ENCODE data around the gene CARD10. TPM values are rescaled to one million over a fixed set of nuclear protein-coding genes. Genes with fewer than 3 reads are reported as not detected.

CARD10 gene
- total RNA-seq, 1 donor from 2014 or later: 5.7 TPM

DNA sequence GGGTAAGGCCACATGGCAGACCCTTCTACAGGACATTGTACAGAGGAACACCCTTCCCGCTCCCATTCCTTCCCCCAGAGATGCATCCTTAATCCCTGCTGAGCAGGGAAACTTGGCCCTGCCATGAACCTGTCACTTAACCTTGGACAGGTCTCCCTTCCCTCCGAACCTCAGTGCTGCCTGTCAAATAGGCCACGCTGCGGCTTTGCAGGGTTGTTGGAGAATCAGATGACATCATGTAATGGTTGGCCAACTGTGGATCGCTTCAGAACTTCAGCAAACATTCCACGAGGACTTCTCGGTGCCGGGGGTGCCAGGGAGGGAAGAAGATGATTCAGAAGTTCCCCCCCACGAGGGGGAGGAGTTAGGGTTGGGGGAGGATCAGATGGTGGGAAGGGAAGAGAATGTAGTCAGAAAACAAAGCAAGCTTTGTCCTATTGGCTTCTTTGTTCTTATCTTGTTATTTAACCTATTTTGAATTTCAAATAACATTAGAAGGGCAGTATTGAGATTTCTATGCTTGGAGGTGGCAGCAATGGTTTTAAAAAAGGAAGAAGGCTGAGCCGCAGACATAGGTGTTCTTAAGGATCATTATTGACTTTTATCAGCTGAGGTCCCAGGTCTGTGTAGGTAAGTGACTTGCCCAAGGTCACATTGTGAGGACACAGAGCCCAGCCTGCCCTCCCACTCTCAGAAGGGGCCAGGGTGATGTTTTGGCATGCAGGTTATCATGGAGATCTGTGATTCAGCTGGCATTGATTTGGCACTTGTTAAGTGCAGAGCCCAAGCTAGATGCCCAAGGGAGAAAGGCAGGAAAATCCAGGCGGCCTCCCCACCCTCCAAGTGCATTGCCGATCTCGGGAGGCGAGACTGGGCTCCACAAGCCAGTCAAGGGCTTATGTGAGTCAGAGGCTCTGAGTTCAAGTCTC, 44.2 kb upstream of the CARD10 start:
- Histone ChIP-seq H3K9ac (ENCODE audit: low read depth in 1 of 3, low read length in 3 of 3) (no peak overlapping the region), H3K4me1 (ENCODE audit: control insufficient read depth in 3 of 3, insufficient read depth in 3 of 3, low read length in 3 of 3) (peaks cover 51 to 63% (median 57%) of the 10 kb centered on the region in 3 donors)

DNA sequence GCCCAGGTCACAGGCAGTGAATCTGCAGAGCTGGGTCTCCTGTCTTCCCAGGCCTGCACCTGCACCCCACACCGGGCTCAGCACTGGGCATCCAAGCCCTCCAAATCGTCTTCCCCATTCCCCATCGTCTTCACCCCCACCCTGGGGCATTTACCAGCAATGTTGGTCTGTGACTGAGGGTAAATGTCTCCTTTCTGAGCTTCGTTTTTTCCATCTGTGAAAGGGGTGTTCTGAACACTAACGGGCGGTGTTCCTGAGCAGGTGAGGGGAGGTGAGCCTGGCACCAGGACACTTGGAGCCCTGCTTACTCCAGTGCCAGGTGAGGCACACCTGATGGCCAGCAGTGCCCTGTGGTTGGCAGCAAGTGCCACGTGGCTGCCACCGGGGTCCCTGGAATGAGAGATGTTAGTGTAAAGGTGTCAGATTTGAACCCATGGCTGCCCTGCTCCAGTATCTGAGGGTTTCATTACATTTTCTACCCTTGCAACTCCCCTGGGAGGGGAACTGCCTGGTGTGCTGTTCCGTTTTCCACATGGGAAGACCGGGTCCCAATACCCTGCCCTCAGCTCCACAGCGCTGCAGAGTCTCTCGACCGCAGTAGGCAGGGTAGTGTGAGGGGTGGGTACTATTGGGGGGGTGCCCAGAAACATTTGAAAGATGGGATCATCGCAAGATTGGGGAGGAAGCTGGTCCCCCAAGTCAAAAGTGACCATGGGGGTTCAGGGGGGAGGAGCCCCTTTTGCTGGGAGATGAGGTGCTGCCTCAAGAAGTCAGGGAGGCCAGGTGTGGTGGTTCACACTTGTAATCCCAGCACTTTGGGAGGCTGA, 43.0 kb upstream of the CARD10 start:
- Histone ChIP-seq H3K36me3 (ENCODE audit: control insufficient read depth in 3 of 3, insufficient read depth in 3 of 3, low read length in 3 of 3) (peaks cover 0 to 12% (median 6%) of the 10 kb centered on the region in 3 donors), H3K4me3 (ENCODE audit: low read length in 3 of 3) (peak overlapping the region; percentile 65 to 77 (median 73)), H3K27me3 (ENCODE audit: control insufficient read depth in 3 of 3, insufficient read depth in 3 of 3, low read length in 3 of 3) (peaks cover 16 to 52% (median 50%) of the 10 kb centered on the region in 3 donors), H3K4me1 (ENCODE audit: control insufficient read depth in 3 of 3, insufficient read depth in 3 of 3, low read length in 3 of 3) (peaks cover 46 to 58% (median 52%) of the 10 kb centered on the region in 3 donors), H3K9me3 (ENCODE audit: control insufficient read depth in 3 of 3, low read length in 3 of 3) (no peaks in the 10 kb centered on the region), H3K27ac (ENCODE audit: low read depth, low read length) (peak overlapping the region; percentile 91), H3K9ac (ENCODE audit: low read depth in 1 of 3, low read length in 3 of 3) (peak overlapping the region; percentile 80 to 81 (median 80))

More for the DNA sequence above, 44.2 kb upstream of the CARD10 start:
- peaks cover 0 to 14% (median 11%) of the 10 kb centered on the region in 3 donors for H3K36me3 ChIP-seq (ENCODE audit: control insufficient read depth in 3 of 3, insufficient read depth in 3 of 3, low read length in 3 of 3)
- H3K27me3 ChIP-seq (ENCODE audit: control insufficient read depth in 3 of 3, insufficient read depth in 3 of 3, low read length in 3 of 3): peaks cover 16 to 59% (median 46%) of the 10 kb centered on the region in 3 donors
- peak overlapping the region; percentile 65 for H3K27ac ChIP-seq (ENCODE audit: low read depth, low read length)
- peak overlapping the region in 2 of 3 donors; percentile 23 to 35 for H3K4me3 ChIP-seq (ENCODE audit: low read length in 3 of 3)
- no peaks in the 10 kb centered on the region for H3K9me3 ChIP-seq (ENCODE audit: control insufficient read depth in 3 of 3, low read length in 3 of 3)

DNA sequence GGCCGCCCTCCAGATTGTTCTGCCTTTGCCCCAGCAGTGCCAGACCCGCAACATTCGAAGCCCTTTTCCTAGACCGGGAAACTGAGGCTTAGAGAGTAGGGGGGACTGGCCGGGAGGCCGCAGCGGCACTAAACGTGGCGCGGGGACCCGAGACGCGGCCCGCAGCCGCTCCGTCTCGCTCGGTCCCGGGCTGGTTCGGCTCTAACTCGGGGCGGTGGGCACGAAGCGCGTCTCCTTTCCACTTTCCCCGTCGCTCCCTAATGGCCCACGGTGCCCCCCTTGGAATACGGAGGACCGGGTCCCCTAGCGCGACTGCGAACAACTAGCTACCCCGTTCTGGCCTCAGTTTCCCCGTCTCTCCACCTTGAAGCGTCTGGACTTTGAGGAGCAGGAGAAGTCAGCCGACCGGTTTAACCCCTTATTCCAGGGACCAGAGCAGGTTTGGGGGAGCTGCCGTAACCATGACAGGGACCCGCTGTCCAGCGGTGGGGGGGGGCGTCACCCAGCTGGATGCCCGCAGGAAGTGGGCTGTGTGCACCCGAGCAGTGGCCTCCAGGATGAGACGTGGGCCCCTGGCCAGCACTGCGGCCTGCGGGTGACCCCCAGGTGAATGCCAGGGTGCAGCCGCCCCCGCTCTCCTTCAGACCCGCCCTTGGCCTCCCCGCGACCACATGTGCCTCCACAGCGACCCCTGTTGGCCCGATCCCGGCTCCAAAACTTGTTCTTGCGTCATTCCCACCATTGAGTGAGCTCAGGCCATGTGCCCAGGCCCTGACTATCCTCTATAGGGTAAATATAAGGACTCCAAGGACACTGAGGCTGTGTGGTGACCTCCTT, 42.2 kb upstream of the CARD10 start:
- no peaks in the 10 kb centered on the region for H3K9me3 ChIP-seq (ENCODE audit: control insufficient read depth in 3 of 3, low read length in 3 of 3)
- peak overlapping the region; percentile 91 for H3K27ac ChIP-seq (ENCODE audit: low read depth, low read length)
- H3K4me3 ChIP-seq (ENCODE audit: low read length in 3 of 3): peak overlapping the region; percentile 65 to 77 (median 73)
- peaks cover 17 to 53% (median 46%) of the 10 kb centered on the region in 3 donors for H3K27me3 ChIP-seq (ENCODE audit: control insufficient read depth in 3 of 3, insufficient read depth in 3 of 3, low read length in 3 of 3)
- peaks cover 0 to 7% (median 0%) of the 10 kb centered on the region in 3 donors for H3K36me3 ChIP-seq (ENCODE audit: control insufficient read depth in 3 of 3, insufficient read depth in 3 of 3, low read length in 3 of 3)
- peak overlapping the region; percentile 80 to 81 (median 80) for H3K9ac ChIP-seq (ENCODE audit: low read depth in 1 of 3, low read length in 3 of 3)
- H3K4me1 ChIP-seq (ENCODE audit: control insufficient read depth in 3 of 3, insufficient read depth in 3 of 3, low read length in 3 of 3): peaks cover 43 to 53% (median 50%) of the 10 kb centered on the region in 3 donors

DNA sequence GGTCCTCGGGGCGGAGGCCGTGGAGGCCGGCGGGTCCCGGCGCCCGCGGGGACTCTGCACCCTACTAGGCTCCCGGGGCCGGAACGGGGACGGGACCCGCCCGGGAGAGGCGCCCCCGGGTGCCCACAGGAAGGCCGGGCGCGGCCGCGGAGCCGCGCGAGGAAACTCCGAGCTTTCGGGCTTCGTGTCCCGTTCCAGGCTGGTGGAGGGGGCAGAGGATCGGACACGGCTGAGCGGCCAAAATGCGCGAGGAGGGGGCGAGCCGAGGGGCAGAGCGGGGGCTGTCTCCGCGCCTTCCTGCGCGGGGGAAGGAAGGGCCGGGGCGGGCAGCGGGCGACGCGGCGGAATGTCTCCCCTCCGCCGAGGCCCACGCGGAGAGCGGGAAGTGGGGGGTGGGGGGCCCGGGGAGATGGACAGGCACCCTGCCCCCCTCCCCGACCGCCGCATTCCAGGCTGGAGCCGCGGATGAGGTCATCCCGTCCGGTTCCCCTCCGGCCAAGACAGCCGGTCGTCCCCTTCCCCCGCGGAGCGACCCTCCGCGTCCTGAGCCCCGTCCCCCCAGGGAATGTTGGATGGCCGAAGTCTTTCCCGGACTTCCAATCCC, 41.5 kb upstream of the CARD10 start:
- Histone ChIP-seq H3K4me1 (ENCODE audit: control insufficient read depth in 3 of 3, insufficient read depth in 3 of 3, low read length in 3 of 3) (peaks cover 44 to 50% (median 47%) of the 10 kb centered on the region in 3 donors), H3K27ac (ENCODE audit: low read depth, low read length) (peak overlapping the region; percentile 91), H3K36me3 (ENCODE audit: control insufficient read depth in 3 of 3, insufficient read depth in 3 of 3, low read length in 3 of 3) (peaks cover 0 to 2% (median 0%) of the 10 kb centered on the region in 3 donors), H3K27me3 (ENCODE audit: control insufficient read depth in 3 of 3, insufficient read depth in 3 of 3, low read length in 3 of 3) (peaks cover 16 to 51% (median 42%) of the 10 kb centered on the region in 3 donors), H3K9ac (ENCODE audit: low read depth in 1 of 3, low read length in 3 of 3) (peak overlapping the region; percentile 80 to 81 (median 80)), H3K4me3 (ENCODE audit: low read length in 3 of 3) (peak overlapping the region; percentile 65 to 77 (median 73)), H3K9me3 (ENCODE audit: control insufficient read depth in 3 of 3, low read length in 3 of 3) (no peaks in the 10 kb centered on the region)

DNA sequence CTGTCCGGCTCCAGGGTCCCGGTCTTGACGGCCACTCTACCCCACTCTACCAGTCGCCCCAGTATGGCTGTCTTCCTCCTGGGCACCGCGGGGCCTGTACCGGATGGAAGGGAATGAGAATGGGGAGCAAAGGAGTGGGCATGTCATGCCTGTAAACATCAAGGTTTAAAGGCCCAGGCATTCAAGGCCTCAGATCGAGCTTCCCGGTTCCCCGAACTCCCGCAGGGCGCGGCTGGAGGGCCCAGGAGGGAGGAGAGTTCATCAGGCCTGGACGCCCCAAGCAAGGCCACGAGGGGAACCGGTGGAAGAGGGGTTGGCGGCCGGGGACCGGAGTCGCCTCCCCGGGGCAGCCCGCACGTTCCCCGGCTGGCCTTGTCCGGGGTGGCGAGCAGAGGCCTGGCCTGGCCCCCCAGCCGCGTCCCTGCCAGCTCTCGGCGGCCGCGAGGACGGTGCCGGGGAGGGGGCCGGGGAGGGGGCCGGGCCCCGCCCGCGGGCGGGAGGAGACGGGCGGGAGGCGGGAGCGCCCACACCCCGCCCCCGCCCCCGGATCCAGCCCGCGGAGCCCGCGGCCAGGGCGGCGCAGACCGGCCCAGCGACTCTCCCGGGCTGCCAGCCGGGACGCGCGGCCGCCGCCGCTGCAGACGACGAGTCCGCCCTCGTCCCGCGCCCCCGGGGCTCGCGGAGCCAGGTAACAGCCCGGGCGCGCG, 40.8 kb upstream of the CARD10 start, which contains the start of gene CDC42EP1:
Gene CDC42EP1, plus strand, starts transcription at position 580 of the 707 bp plus-strand sequence. CDS start 5,870 bp downstream, outside the sequence.
- peaks cover 0 to 2% (median 0%) of the 10 kb centered on the region in 3 donors for H3K36me3 ChIP-seq (ENCODE audit: control insufficient read depth in 3 of 3, insufficient read depth in 3 of 3, low read length in 3 of 3)
- H3K9me3 ChIP-seq (ENCODE audit: control insufficient read depth in 3 of 3, low read length in 3 of 3): no peaks in the 10 kb centered on the region
- peak within 1 kb of the TSS; percentile 65 to 77 (median 73) for H3K4me3 ChIP-seq (ENCODE audit: low read length in 3 of 3)
- H3K9ac ChIP-seq (ENCODE audit: low read depth in 1 of 3, low read length in 3 of 3): peak within 1 kb of the TSS; percentile 80 to 81 (median 80)
- peak within 1 kb of the TSS; percentile 91 for H3K27ac ChIP-seq (ENCODE audit: low read depth, low read length)
- H3K27me3 ChIP-seq (ENCODE audit: control insufficient read depth in 3 of 3, insufficient read depth in 3 of 3, low read length in 3 of 3): peaks cover 16 to 49% (median 42%) of the 10 kb centered on the region in 3 donors
- H3K4me1 ChIP-seq (ENCODE audit: control insufficient read depth in 3 of 3, insufficient read depth in 3 of 3, low read length in 3 of 3): peaks cover 39 to 48% (median 46%) of the 10 kb centered on the region in 3 donors

DNA sequence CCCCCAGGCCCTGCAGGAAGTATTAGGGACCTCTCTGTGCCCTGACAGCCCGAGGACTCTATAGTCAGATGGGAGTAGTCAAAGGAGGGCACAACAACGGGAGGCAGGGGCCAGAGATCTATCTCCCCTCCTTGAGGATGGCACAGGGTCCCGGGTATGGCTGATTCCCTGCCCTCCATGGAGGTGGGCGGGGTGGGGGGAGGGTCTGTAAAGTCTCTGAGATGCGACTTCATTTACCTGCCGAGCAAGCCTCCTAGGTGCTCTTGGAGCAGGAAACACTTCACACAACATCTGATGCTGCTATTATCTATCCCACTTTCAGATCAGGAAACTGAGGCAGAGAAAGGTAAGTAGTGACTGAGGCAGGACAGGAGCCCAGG, 40.3 kb upstream of the CARD10 start:
- Histone ChIP-seq H3K4me3 (ENCODE audit: low read length in 3 of 3) (peak overlapping the region in 2 of 3 donors; percentile 30 to 61), H3K4me1 (ENCODE audit: control insufficient read depth in 3 of 3, insufficient read depth in 3 of 3, low read length in 3 of 3) (peaks cover 39 to 46% (median 45%) of the 10 kb centered on the region in 3 donors), H3K27me3 (ENCODE audit: control insufficient read depth in 3 of 3, insufficient read depth in 3 of 3, low read length in 3 of 3) (peaks cover 16 to 49% (median 42%) of the 10 kb centered on the region in 3 donors)

DNA sequence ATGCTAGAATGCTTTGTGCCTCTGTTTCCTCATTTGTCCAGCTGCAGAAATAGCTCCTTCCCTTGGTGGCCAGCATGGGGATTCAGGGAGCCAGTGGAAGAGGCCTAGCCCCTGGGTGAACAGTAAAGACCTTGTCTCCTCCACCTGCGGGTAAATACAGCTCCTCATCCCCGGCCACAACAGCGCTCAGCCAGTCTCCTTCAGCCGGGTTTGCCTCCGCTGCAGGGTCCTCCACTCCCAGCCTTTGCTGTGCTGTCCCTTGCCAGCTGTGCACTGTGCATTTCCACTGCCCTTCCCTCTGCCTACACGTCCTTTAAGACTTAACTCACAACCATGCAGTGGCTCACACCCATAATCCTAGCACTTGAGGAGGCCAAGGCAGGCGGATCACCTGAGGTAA, 39.6 kb upstream of the CARD10 start:
- Histone ChIP-seq H3K36me3 (ENCODE audit: control insufficient read depth in 3 of 3, insufficient read depth in 3 of 3, low read length in 3 of 3) (peaks cover 0 to 2% (median 0%) of the 10 kb centered on the region in 3 donors), H3K27me3 (ENCODE audit: control insufficient read depth in 3 of 3, insufficient read depth in 3 of 3, low read length in 3 of 3) (peaks cover 16 to 44% (median 42%) of the 10 kb centered on the region in 3 donors)

More for the DNA sequence above, 40.3 kb upstream of the CARD10 start:
- Histone ChIP-seq H3K36me3 (ENCODE audit: control insufficient read depth in 3 of 3, insufficient read depth in 3 of 3, low read length in 3 of 3) (peaks cover 0 to 2% (median 0%) of the 10 kb centered on the region in 3 donors), H3K9ac (ENCODE audit: low read depth in 1 of 3, low read length in 3 of 3) (peak overlapping the region; percentile 57 to 79 (median 65)), H3K9me3 (ENCODE audit: control insufficient read depth in 3 of 3, low read length in 3 of 3) (no peaks in the 10 kb centered on the region), H3K27ac (ENCODE audit: low read depth, low read length) (peak overlapping the region; percentile 69)

DNA sequence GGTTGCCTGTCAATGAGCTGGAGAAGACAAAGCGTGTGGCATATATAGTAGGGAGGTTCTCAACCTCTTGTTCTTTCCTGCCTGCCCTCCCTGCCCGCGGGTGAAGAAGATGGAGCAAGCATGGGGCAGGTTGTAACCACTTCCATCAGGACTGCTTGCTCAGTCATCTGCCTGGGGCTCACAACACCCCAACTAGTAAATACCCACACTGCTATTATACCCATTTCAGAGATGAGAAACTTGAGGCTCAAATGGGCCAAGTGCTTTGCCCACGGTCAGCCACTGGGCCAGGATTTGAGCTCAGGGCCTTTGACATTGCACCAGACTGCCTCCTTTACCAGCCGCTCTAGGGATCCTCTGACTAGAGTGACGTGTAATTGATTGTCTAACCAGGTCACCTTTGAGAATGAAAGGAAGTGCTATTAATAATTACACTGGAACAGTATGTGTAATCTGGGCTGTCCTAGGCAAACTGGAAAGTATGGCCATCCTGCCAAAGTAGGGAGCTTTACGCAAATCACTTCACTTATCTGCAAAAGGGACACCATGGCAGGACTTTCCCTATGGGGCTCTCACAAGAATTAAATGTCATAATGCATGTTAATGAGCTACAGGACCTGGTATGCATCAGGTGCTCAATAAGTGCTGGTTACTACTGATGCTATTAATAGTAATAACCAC, 38.2 kb upstream of the CARD10 start:
- H3K36me3 ChIP-seq (ENCODE audit: control insufficient read depth in 3 of 3, insufficient read depth in 3 of 3, low read length in 3 of 3): peaks cover 0 to 2% (median 0%) of the 10 kb centered on the region in 3 donors
- H3K4me1 ChIP-seq (ENCODE audit: control insufficient read depth in 3 of 3, insufficient read depth in 3 of 3, low read length in 3 of 3): peaks cover 28 to 34% (median 34%) of the 10 kb centered on the region in 3 donors
- H3K9me3 ChIP-seq (ENCODE audit: control insufficient read depth in 3 of 3, low read length in 3 of 3): no peaks in the 10 kb centered on the region
- H3K4me3 ChIP-seq (ENCODE audit: low read length in 3 of 3): no peak overlapping the region
- peaks cover 16 to 40% (median 36%) of the 10 kb centered on the region in 3 donors for H3K27me3 ChIP-seq (ENCODE audit: control insufficient read depth in 3 of 3, insufficient read depth in 3 of 3, low read length in 3 of 3)
- peak overlapping the region; percentile 44 for H3K27ac ChIP-seq (ENCODE audit: low read depth, low read length)
- no peak overlapping the region for H3K9ac ChIP-seq (ENCODE audit: low read depth in 1 of 3, low read length in 3 of 3)

More for the DNA sequence above, 39.6 kb upstream of the CARD10 start:
- H3K27ac ChIP-seq (ENCODE audit: low read depth, low read length): no peak overlapping the region
- H3K4me1 ChIP-seq (ENCODE audit: control insufficient read depth in 3 of 3, insufficient read depth in 3 of 3, low read length in 3 of 3): peaks cover 32 to 40% (median 39%) of the 10 kb centered on the region in 3 donors
- no peak overlapping the region for H3K4me3 ChIP-seq (ENCODE audit: low read length in 3 of 3)
- H3K9me3 ChIP-seq (ENCODE audit: control insufficient read depth in 3 of 3, low read length in 3 of 3): no peaks in the 10 kb centered on the region
- no peak overlapping the region for H3K9ac ChIP-seq (ENCODE audit: low read depth in 1 of 3, low read length in 3 of 3)
